MCF 10A (cell line): ENCODE data around the gene FAT1. TPM values are rescaled to one million over a fixed set of nuclear protein-coding genes. Genes with fewer than 3 reads are reported as not detected.
"Not testable (repeated sequence)": the region's sequence is repeated elsewhere in the genome, so short reads cannot be mapped to it uniquely, and the experiment has no call there.

Experiments
- BruUV-seq: library from RNA; stranded (reverse); fragments of 400-500 nt; replicated peaks from 2 replicates; lab custom pipeline; 2021; lab: Mats Ljungman, UMichigan
- CTCF ChIA-PET: fragments of 300-600 bp; sonication (Branson Sonifier 250); formaldehyde crosslinking; extraction: SDS; loops from one replicate; lab custom pipeline; 2021; ENCODE audit warnings: antibody characterized with exemption, inconsistent platforms; lab: Yijun Ruan, JAX
- POLR2A ChIA-PET: fragments of 300-600, 350-650 bp; sonication (Branson Sonifier 250); formaldehyde crosslinking; extraction: SDS; loops from one replicate; lab custom pipeline; 2020; ENCODE audit warnings: antibody characterized with exemption, inconsistent platforms; lab: Yijun Ruan, JAX
- DNase-seq: peaks from one replicate; pipeline ENCODE4 v3.0.0-alpha.2; 2018; ENCODE audit not compliant: unreplicated experiment
- H3K27ac Mint-ChIP-seq: one replicate; pipeline ENCODE4 v1.8.0; 2022; ENCODE audit warnings: mild to moderate bottlenecking, low read depth, mixed read lengths; ENCODE audit not compliant: unreplicated experiment
- H3K27me3 Mint-ChIP-seq: one replicate; pipeline ENCODE4 v1.8.0; 2022; ENCODE audit warnings: mixed read lengths; ENCODE audit not compliant: insufficient read depth, unreplicated experiment
- H3K36me3 Mint-ChIP-seq: one replicate; pipeline ENCODE4 v1.8.0; 2022; ENCODE audit warnings: mild to moderate bottlenecking, moderate library complexity, mixed read lengths; ENCODE audit not compliant: insufficient read depth, unreplicated experiment
- H3K4me1 Mint-ChIP-seq: one replicate; pipeline ENCODE4 v1.8.0; 2022; ENCODE audit warnings: mixed read lengths; ENCODE audit not compliant: insufficient read depth, unreplicated experiment
- H3K4me3 Mint-ChIP-seq: one replicate; pipeline ENCODE4 v1.8.0; 2022; ENCODE audit warnings: mild to moderate bottlenecking, moderate library complexity, mixed read lengths; ENCODE audit not compliant: unreplicated experiment
- H3K9me3 Mint-ChIP-seq: one replicate; pipeline ENCODE4 v1.8.0; 2022; ENCODE audit warnings: mixed read lengths; ENCODE audit not compliant: unreplicated experiment
- CTCF ChIP-seq: fragments of 200-600 bp; IDR thresholded peaks from one replicate; pipeline ENCODE4 v1.8.0; 2022; ENCODE audit warnings: antibody characterized with exemption, mild to moderate bottlenecking; ENCODE audit not compliant: unreplicated experiment
- intact Hi-C: fragments of 100-400 bp; cut with micrococcal nuclease; formaldehyde crosslinking; loops from 2 replicates; pipeline ENCODE4 v1.14.1; 2022
- total RNA-seq: library from RNA; stranded (reverse); gene quantifications from 2 replicates; pipeline ENCODE4 v1.2.3, GENCODE V29; 2022

The FAT1 gene
- total RNA-seq, 1 experiment from 2014 or later, result 165 TPM

DNA sequence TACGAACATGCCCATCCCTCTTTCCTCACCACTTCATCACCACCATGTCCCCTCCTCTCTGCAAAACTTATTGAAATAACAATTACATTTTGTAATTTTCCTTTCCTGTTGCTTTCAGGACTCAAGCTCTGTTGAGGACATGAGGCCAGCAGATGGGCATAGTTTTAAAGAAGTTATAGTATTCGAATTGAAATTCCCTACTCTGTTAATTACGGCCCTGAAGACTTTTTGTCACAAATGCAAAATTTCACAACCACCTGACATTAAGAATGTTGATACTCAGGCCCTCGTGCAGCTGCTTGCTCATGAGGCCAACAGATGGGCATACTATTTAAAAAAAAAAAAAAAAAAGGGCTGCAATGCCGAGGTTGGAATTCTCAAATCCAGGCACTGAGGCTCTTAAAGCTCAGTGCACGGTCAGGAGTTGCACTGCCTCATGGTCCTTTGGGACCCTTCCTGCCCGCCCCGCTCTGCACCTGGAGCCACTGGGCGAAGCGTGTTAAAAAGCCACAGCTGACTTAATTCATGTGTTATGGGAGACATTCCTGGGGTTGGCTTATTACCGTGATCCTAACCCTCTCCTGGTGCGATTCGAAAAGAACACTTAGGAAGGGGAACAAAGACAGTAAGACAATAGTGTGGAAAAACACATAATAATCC is 34.2 kb upstream of the FAT1 start:
- TF ChIP-seq CTCF, result no peak
- no peak for DNase-seq
- H3K4me1 Mint-ChIP-seq, result peaks cover 11% of the 10 kb centered on the region
- H3K27me3 Mint-ChIP-seq, result no peaks in the 10 kb centered on the region
- CTCF ChIA-PET, result no interaction called here
- H3K27ac Mint-ChIP-seq, result no peak overlapping the region
- H3K4me3 Mint-ChIP-seq, result no peak overlapping the region
- H3K36me3 Mint-ChIP-seq, result no peaks in the 10 kb centered on the region
- no TSS peak for BruUV-seq
- intact Hi-C loops, result no loop called here
- no peaks in the 10 kb centered on the region for H3K9me3 Mint-ChIP-seq
- POLR2A ChIA-PET, result no interaction called here

GRCh38 chr4:186756550-186756949 is 32.9 kb upstream of the FAT1 start:
- H3K27ac Mint-ChIP-seq, POLR2A ChIA-PET, H3K4me3 Mint-ChIP-seq, H3K9me3 Mint-ChIP-seq, intact Hi-C loops, H3K36me3 Mint-ChIP-seq, DNase-seq, H3K27me3 Mint-ChIP-seq, H3K4me1 Mint-ChIP-seq, BruUV-seq: not testable (repeated sequence)
- CTCF ChIA-PET, result interaction anchor here (0.6 kb wide), 1 partner anchor 503 kb away, joined by 3 read pairs; no protein-coding TSS in a partner anchor

- no peak for TF ChIP-seq CTCF
- no peak overlapping the region for H3K27ac Mint-ChIP-seq
- intact Hi-C loops, result no loop called here
- no peak overlapping the region for H3K4me3 Mint-ChIP-seq
- ChIA-PET POLR2A (interaction anchor here (0.6 kb wide), 1 partner anchor 56 kb away, joined by 3 read pairs; no protein-coding TSS in a partner anchor), CTCF (interaction anchor here (0.6 kb wide), 2 partner anchors 260 to 504 kb away, joined by 3 read pairs; no protein-coding TSS in a partner anchor)
- no peaks in the 10 kb centered on the region for H3K36me3 Mint-ChIP-seq
- H3K27me3 Mint-ChIP-seq, result no peaks in the 10 kb centered on the region
- H3K9me3 Mint-ChIP-seq, result no peaks in the 10 kb centered on the region
- peaks cover 5% of the 10 kb centered on the region for H3K4me1 Mint-ChIP-seq
- no peak for DNase-seq
- BruUV-seq, result no TSS peak
Observed at GRCh38 chr4:186755550-186756519, 32.2 kb upstream of the FAT1 start.

- Mint-ChIP-seq H3K27ac (no peak overlapping the region), H3K36me3 (no peaks in the 10 kb centered on the region), H3K4me1 (no peaks in the 10 kb centered on the region), H3K27me3 (no peaks in the 10 kb centered on the region), H3K4me3 (no peak overlapping the region), H3K9me3 (no peaks in the 10 kb centered on the region)
- no TSS peak for BruUV-seq
- no peak for TF ChIP-seq CTCF
- CTCF ChIA-PET, result interaction anchor here (0.6 kb wide), 1 partner anchor 232 kb away, joined by 3 read pairs; no protein-coding TSS in a partner anchor
- intact Hi-C loops, result no loop called here
- DNase-seq, result no peak
- POLR2A ChIA-PET, result interaction anchor here (0.6 to 0.9 kb wide), 2 partner anchors 9 to 237 kb away, joined by 4 to 6 read pairs; no protein-coding TSS in a partner anchor
Observed at GRCh38 chr4:186754976-186755375, 31.3 kb upstream of the FAT1 start.
